Muscle of leg (tissue), 11 donors: ENCODE measurements around the gene SEMA4C. TPM values are rescaled to one million over a fixed set of nuclear protein-coding genes. Genes with fewer than 3 reads are reported as not detected.

ENCODE experiments used
- DNase-seq: peaks from one replicate; pipeline ENCODE4 v3.0.0; 2013
- H3K27ac ChIP-seq: one replicate; pipeline ENCODE4 v1.5.1; 2013; ENCODE audit warnings: mild to moderate bottlenecking, low read length, control low read depth
- H3K27me3 ChIP-seq: one replicate; pipeline ENCODE4 v1.6.1; 2013; ENCODE audit warnings: low read length; ENCODE audit not compliant: control insufficient read depth, insufficient read depth
- H3K36me3 ChIP-seq: one replicate; pipeline ENCODE4 v1.6.1; 2013; ENCODE audit warnings: low read length; ENCODE audit not compliant: control insufficient read depth, insufficient read depth
- H3K4me1 ChIP-seq: one replicate; pipeline ENCODE4 v1.6.1; 2013; ENCODE audit warnings: low read length; ENCODE audit not compliant: control insufficient read depth, insufficient read depth
- H3K4me3 ChIP-seq: one replicate; pipeline ENCODE4 v1.5.1; 2013; ENCODE audit warnings: low read length, control low read depth
- H3K9me3 ChIP-seq: replicated peaks from 2 replicates; pipeline ENCODE4 v1.6.1; 2013; ENCODE audit warnings: low read depth, low read length; ENCODE audit not compliant: control insufficient read depth
- WGBS: methylation state at CpG from one replicate; pipeline ENCODE4 v1.1.5; 2013; ENCODE audit warnings: missing lambda C conversion rate; ENCODE audit not compliant: insufficient coverage; 5-methylcytosine and 5-hydroxymethylcytosine counted together
- polyA plus RNA-seq, 8 donors: library from polyadenylated mRNA; unstranded; fragments of 120-200 nt; gene quantifications; one replicate each; pipeline versions ENCODE4 v1.2.1 to v1.2.3, GENCODE V29; 2013; ENCODE audit warnings: inconsistent platforms in 1 of 8, low replicate concordance in 1 of 8; ENCODE audit not compliant: insufficient read length in 8 of 8, insufficient read depth in 1 of 8
- total RNA-seq: library from RNA; stranded (reverse); fragments of 120-200 nt; gene quantifications from one replicate; pipeline ENCODE4 v1.2.4, GENCODE V29; 2013

Gene SEMA4C
- total and polyA plus RNA-seq, 9 donors = 26.3 to 39.1 (median 33.2) TPM

DNA sequence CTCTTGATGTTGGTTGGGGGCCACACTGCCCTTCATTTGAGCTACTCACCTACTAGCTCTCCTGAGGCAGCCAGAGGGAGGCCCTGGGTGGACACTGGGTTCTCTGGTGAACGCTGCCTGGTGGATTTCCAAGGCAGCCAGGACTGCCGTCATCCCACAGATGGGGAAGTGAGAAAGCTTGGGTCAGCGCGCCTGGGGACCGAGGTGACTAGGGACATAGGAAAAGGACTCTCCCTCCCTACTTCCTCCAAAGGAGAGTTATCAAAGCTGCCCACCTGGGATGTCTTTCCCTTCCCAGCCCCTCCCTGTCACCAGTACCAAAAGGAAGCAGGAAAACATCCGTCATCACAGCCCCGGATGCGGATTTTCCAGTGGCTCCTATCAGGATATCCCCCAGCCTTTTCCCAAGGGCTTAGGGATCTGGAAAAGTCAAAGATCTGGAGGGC is 3.8 kb upstream of the SEMA4C start:
- DNase-seq = peak; percentile 55
- Histone ChIP-seq H3K36me3 (no peaks in the 10 kb centered on the region), H3K27ac (peak overlapping the region; percentile 29), H3K4me3 (no peak overlapping the region), H3K9me3 (no peaks in the 10 kb centered on the region), H3K27me3 (peaks cover 16% of the 10 kb centered on the region), H3K4me1 (peaks cover 67% of the 10 kb centered on the region)
- WGBS = 23% methylated on average over 4 of the region's 8 CpGs

GRCh38 chr2:96872591-96873349 is 2.9 kb upstream of the SEMA4C start:
- no peak overlapping the region for H3K27ac ChIP-seq
- no peaks in the 10 kb centered on the region for H3K9me3 ChIP-seq
- peaks cover 13% of the 10 kb centered on the region for H3K27me3 ChIP-seq
- H3K4me1 ChIP-seq = peaks cover 62% of the 10 kb centered on the region
- WGBS = 68% methylated on average over 7 of the region's 14 CpGs
- peaks cover under 1% of the 10 kb centered on the region for H3K36me3 ChIP-seq
- H3K4me3 ChIP-seq = no peak overlapping the region
- DNase-seq = no peak

DNA sequence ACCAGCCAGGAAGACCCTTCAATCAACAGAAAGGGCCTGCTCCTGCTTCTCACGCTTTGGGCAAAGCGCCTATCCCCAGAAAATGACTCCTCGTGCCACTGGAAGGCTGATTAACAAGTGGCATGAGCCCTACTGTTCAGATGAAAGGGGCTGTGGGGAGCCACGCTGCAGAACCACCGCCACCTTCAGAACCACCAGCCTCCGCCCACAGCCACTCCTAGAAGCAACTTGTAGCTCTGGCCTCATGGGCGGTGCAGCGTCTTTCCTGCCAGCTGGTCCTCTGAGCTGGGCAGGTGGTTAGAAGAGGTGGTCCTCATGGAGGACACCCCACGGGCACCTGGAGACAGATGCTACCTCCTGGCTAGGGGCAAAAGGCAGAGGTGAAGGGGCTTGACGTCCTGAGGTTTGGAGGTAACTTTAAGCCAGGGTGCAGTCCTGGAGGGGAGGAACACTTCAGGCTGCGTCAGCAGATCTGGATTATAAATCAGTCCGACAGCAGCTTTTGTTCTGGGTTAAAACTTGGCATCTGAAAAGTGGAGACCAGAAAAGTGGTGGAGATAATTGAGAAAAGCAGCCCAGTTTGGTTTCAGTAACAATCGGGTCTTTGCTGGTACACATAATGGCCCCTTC is 861 bp upstream of the SEMA4C start:
- peaks cover 60% of the 10 kb centered on the region for H3K4me1 ChIP-seq
- peaks cover 21% of the 10 kb centered on the region for H3K36me3 ChIP-seq
- WGBS = 23% methylated on average over 7 of the region's 13 CpGs

GRCh38 chr2:96869281-96869821 is 529 bp downstream of the SEMA4C start:
- peak overlapping the region; percentile 91 for H3K4me3 ChIP-seq
- no peaks in the 10 kb centered on the region for H3K9me3 ChIP-seq
- peak; percentile 95 for DNase-seq
- peaks cover 13% of the 10 kb centered on the region for H3K27me3 ChIP-seq
- H3K27ac ChIP-seq = peak overlapping the region; percentile 97
- under 1% methylated on average over 45 of the region's 64 CpGs for WGBS
- peaks cover 46% of the 10 kb centered on the region for H3K4me1 ChIP-seq
- H3K36me3 ChIP-seq = peaks cover 34% of the 10 kb centered on the region

More for the DNA sequence above, 861 bp upstream of the SEMA4C start:
- H3K27me3 ChIP-seq = peaks cover 13% of the 10 kb centered on the region
- H3K27ac ChIP-seq = peak overlapping the region; percentile 85
- H3K4me3 ChIP-seq = peak overlapping the region; percentile 91
- no peaks in the 10 kb centered on the region for H3K9me3 ChIP-seq
- peak; percentile 57 for DNase-seq

GRCh38 chr2:96868555-96869280 is 1.2 kb downstream of the SEMA4C start:
- Histone ChIP-seq H3K9me3 (no peaks in the 10 kb centered on the region), H3K4me1 (peaks cover 40% of the 10 kb centered on the region), H3K27me3 (peaks cover 11% of the 10 kb centered on the region), H3K36me3 (peaks cover 41% of the 10 kb centered on the region), H3K27ac (peak overlapping the region; percentile 97), H3K4me3 (peak overlapping the region; percentile 91)
- under 1% methylated on average over 55 of the region's 76 CpGs for WGBS
- peak; percentile 97 for DNase-seq

DNA sequence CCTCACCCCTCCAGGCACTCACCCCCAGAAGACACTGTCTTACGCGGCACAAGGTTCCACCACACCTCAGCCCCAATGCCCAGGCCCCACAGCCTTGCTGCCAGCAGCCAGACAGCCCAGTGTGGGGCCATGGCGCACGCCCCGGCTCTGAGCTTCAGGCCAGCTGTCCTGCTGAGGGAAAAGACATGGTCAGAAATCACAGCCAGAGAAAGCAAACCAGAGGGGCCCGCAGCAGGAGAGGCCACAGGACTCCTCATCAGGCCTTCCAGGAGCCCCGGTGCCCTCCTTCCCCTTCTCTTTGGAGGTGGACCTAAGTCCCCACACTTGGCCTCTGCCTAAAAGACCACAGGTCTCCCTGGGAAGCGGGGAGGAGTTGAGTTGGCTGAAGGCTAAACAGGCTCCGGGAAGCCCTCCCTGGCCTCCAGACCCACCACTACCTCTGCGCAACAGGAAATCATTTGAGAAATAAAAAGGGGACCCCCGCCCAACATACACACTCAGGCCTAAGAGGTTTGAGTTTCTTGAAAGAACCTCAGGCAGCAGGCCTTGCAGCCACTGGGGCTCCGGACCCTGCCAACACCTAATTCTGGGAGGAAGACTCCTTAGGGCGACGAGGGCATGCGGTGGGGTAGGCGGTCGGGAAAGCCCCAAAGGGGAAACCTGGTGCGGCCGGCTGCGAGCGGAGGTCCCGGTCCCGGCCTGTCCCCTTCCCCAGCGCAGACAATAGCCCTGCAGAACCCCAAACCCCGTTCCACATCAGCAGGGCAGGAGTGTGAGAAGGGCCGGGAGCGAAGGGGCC is 1.9 kb downstream of the SEMA4C start:
- H3K27me3 ChIP-seq = peaks cover 11% of the 10 kb centered on the region
- H3K36me3 ChIP-seq = peaks cover 48% of the 10 kb centered on the region
- H3K9me3 ChIP-seq = no peaks in the 10 kb centered on the region
- DNase-seq = no peak
- peak overlapping the region; percentile 91 for H3K4me3 ChIP-seq
- 5% methylated on average over 10 of the region's 27 CpGs for WGBS
- H3K4me1 ChIP-seq = peaks cover 36% of the 10 kb centered on the region
- H3K27ac ChIP-seq = peak overlapping the region; percentile 97

DNA sequence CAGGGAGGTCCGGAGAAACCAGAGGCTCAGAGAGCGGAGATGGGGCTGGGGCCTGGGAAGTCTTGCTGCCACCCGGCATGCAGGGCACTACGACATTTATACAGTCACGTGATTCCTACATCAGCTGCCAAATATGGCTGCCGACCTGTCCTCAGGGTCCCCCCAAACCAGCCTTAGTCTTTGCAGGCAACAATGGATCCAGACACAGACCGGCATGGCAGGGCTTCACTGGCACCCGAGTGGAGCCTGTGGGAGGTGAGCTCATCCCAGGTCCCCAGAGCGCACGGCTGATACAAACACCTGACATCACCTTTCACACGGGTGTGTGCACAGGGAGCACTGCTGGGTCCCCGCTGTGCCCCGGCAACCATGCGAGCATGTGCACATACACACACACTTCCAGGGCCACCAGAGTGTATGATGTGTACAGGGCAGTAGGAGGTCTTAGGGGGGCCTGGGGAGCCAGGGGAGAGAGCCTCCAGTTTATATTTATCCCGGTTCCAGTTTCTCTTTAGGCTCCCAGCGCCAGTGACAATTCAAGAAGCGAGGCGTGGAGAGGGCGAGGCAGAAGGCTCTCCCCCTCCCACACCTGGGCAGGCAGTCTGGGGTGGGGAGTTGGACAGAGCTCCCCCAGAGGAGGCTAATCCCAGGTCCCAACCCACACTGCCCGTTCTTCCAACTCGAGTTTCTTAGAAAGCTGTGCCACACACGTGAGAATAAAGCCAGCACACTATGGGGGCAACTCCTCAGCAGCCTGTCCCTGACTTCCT is 2.7 kb downstream of the SEMA4C start:
- H3K4me3 ChIP-seq = peak overlapping the region; percentile 91
- H3K9me3 ChIP-seq = no peaks in the 10 kb centered on the region
- H3K4me1 ChIP-seq = peaks cover 35% of the 10 kb centered on the region
- H3K27ac ChIP-seq = peak overlapping the region; percentile 97
- H3K36me3 ChIP-seq = peaks cover 52% of the 10 kb centered on the region
- H3K27me3 ChIP-seq = peaks cover 10% of the 10 kb centered on the region
- DNase-seq = no peak
- WGBS = 55% methylated on average over 12 of the region's 22 CpGs

DNA sequence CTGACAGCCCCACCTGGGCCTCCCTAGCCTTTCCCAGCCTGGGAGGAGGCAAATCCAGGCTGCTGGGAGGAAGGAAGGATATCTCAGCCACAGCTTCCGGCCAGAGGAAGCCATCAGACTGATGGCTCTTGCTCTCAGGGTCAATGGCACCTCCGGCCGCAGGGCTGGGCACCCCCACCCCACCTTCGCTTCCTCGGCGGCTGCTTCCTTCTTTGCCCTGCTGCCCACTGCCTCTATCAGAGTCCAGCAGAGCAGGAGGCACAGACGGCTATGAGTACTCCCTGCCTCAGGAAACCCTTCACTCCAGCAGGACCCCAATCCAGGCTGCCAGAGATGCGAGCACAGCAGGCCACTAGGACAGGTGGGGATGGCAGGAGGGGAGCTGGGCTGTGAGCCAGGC is 3.3 kb downstream of the SEMA4C start:
- DNase-seq = no peak
- no peak overlapping the region for H3K27ac ChIP-seq
- H3K4me1 ChIP-seq = peaks cover 35% of the 10 kb centered on the region
- H3K36me3 ChIP-seq = peaks cover 58% of the 10 kb centered on the region
- 63% methylated on average over 4 of the region's 8 CpGs for WGBS
- H3K4me3 ChIP-seq = peak overlapping the region; percentile 3
- H3K9me3 ChIP-seq = no peaks in the 10 kb centered on the region
- H3K27me3 ChIP-seq = peaks cover 9% of the 10 kb centered on the region

- DNase-seq = no peak
- Histone ChIP-seq H3K27me3 (peaks cover 7% of the 10 kb centered on the region), H3K9me3 (no peaks in the 10 kb centered on the region), H3K27ac (no peak overlapping the region), H3K4me1 (peaks cover 33% of the 10 kb centered on the region), H3K4me3 (no peak overlapping the region), H3K36me3 (peaks cover 63% of the 10 kb centered on the region)
- WGBS = 62% methylated on average over 13 of the region's 14 CpGs
Measured at GRCh38 chr2:96866149-96866548, 3.7 kb downstream of the SEMA4C start.
